Thymus (tissue), 14 donors: ENCODE data around the gene PLPP3. TPM values are rescaled to one million over a fixed set of nuclear protein-coding genes. Genes with fewer than 3 reads are reported as not detected.
"Not testable (repeated sequence)": the region's sequence is repeated elsewhere in the genome, so short reads cannot be mapped to it uniquely, and the experiment has no call there.

Experiments
- DNase-seq, 9 donors: peaks; one replicate each; pipeline ENCODE4 v3.0.0-alpha.2; 2013; ENCODE audit warnings: low spot score in 9 of 9, low read depth in 6 of 9, missing footprints in 1 of 9
- H3K27ac ChIP-seq, 2 donors: one replicate each; pipeline ENCODE4 v1.5.1; 2013; ENCODE audit warnings: control low read depth in 1 of 2, low read depth in 1 of 2, low read length in 1 of 2, mild to moderate bottlenecking in 1 of 2, moderate library complexity in 1 of 2
- H3K27me3 ChIP-seq, 2 donors: one replicate each; pipeline ENCODE4 v1.5.1; 2013; ENCODE audit warnings: low read length in 1 of 2; ENCODE audit not compliant: control insufficient read depth in 2 of 2, insufficient read depth in 1 of 2
- H3K36me3 ChIP-seq, 2 donors: one replicate each; pipeline ENCODE4 v1.5.1; 2013; ENCODE audit warnings: low read length in 1 of 2, mild to moderate bottlenecking in 1 of 2, moderate library complexity in 1 of 2; ENCODE audit not compliant: control insufficient read depth in 2 of 2, insufficient read depth in 2 of 2
- H3K4me1 ChIP-seq, 2 donors: one replicate each; pipeline ENCODE4 v1.5.1; 2013; ENCODE audit warnings: low read length in 2 of 2; ENCODE audit not compliant: control insufficient read depth in 2 of 2, insufficient read depth in 2 of 2
- H3K4me3 ChIP-seq, 2 donors: one replicate each; pipeline ENCODE4 v1.5.1; 2013; ENCODE audit warnings: low read length in 2 of 2, control low read depth in 1 of 2, mild to moderate bottlenecking in 1 of 2
- H3K9me3 ChIP-seq, 2 donors: one replicate each; pipeline ENCODE4 v1.5.1; 2013; ENCODE audit warnings: low read length in 1 of 2, mild to moderate bottlenecking in 1 of 2; ENCODE audit not compliant: control insufficient read depth in 2 of 2, insufficient read depth in 1 of 2
- WGBS: extraction: QIAGEN DNeasy Blood & Tissue Kit; methylation state at CpG from one replicate; pipeline ENCODE4 v1.1.7; 2013; 5-methylcytosine and 5-hydroxymethylcytosine counted together
- long read RNA-seq, 10 donors: transcript quantifications; one replicate each; lab custom pipeline, GENCODE V29; 2026
- polyA plus RNA-seq: library from polyadenylated mRNA; stranded (reverse); fragments of 200-250 nt; gene quantifications from one replicate; pipeline ENCODE4 v1.2.3, GENCODE V29; 2013
- total RNA-seq: library from RNA; stranded (reverse); fragments of 120-200 nt; gene quantifications from one replicate; pipeline ENCODE4 v1.2.4, GENCODE V29; 2013
- donor health status: healthy.

PLPP3 gene
- total RNA-seq (30.8 TPM), polyA plus RNA-seq (31.3 TPM)
- long read RNA-seq, donor 1: 0 reads
- long read RNA-seq, donor 2, transcript PLPP3-201 (6 exons, 3,292 nt): major isoform, 23 of 35 reads
- long read RNA-seq, donor 2, partial matches to known transcripts: 9 of 35 reads
- long read RNA-seq, donor 2, other reads (novel, unspliced or antisense): 0 of 35 reads
- long read RNA-seq, donor 3, transcript PLPP3-202 (2 exons, 2,039 nt): minor isoform, 5 of 15 reads
- long read RNA-seq, donor 3, transcript PLPP3-201 (6 exons, 3,292 nt): major isoform, 10 of 15 reads
- long read RNA-seq, donor 3, partial matches to known transcripts: 0 of 15 reads
- long read RNA-seq, donor 3, other reads (novel, unspliced or antisense): 0 of 15 reads
- long read RNA-seq, donor 4, transcript PLPP3-202 (2 exons, 2,039 nt): minor isoform, 6 of 17 reads
- long read RNA-seq, donor 4, transcript PLPP3-201 (6 exons, 3,292 nt): major isoform, 11 of 17 reads
- long read RNA-seq, donor 4, partial matches to known transcripts: 0 of 17 reads
- long read RNA-seq, donor 4, other reads (novel, unspliced or antisense): 0 of 17 reads
- long read RNA-seq, donor 5, transcript PLPP3-201 (6 exons, 3,292 nt): major isoform, 19 of 28 reads
- long read RNA-seq, donor 5, transcript PLPP3-202 (2 exons, 2,039 nt): minor isoform, 9 of 28 reads
- long read RNA-seq, donor 5, partial matches to known transcripts: 0 of 28 reads
- long read RNA-seq, donor 5, other reads (novel, unspliced or antisense): 0 of 28 reads
- long read RNA-seq, donor 6, transcript PLPP3-201 (6 exons, 3,292 nt): major isoform, 15 of 18 reads
- long read RNA-seq, donor 6, partial matches to known transcripts: 0 of 18 reads
- long read RNA-seq, donor 6, other reads (novel, unspliced or antisense): 0 of 18 reads
- long read RNA-seq, donor 7, partial matches to known transcripts: 0 of 6 reads
- long read RNA-seq, donor 7, other reads (novel, unspliced or antisense): 0 of 6 reads
- long read RNA-seq, donor 8, transcript PLPP3-201 (6 exons, 3,292 nt): major isoform, 7 of 10 reads
- long read RNA-seq, donor 8, partial matches to known transcripts: 0 of 10 reads
- long read RNA-seq, donor 8, other reads (novel, unspliced or antisense): 0 of 10 reads
- long read RNA-seq, donor 9, transcript PLPP3-201 (6 exons, 3,292 nt): major isoform, 8 of 12 reads
- long read RNA-seq, donor 9, partial matches to known transcripts: 0 of 12 reads
- long read RNA-seq, donor 9, other reads (novel, unspliced or antisense): 0 of 12 reads
- long read RNA-seq, donor 10, transcript PLPP3-201 (6 exons, 3,292 nt): major isoform, 9 of 14 reads
- long read RNA-seq, donor 10, transcript PLPP3-202 (2 exons, 2,039 nt): minor isoform, 5 of 14 reads
- long read RNA-seq, donor 10, partial matches to known transcripts: 0 of 14 reads
- long read RNA-seq, donor 10, other reads (novel, unspliced or antisense): 0 of 14 reads

- under 1% methylated on average over 62 of the region's 62 CpGs for WGBS
- peak within 1 kb of the TSS; percentile 44 to 85 for H3K27ac ChIP-seq
- H3K4me1 ChIP-seq: peaks cover 6 to 19% of the 10 kb centered on the region in 2 donors
- peak within 1 kb of the TSS; percentile 79 to 91 for H3K4me3 ChIP-seq
- H3K9me3 ChIP-seq: no peaks in the 10 kb centered on the region
- peaks cover 0 to 4% of the 10 kb centered on the region in 2 donors for H3K27me3 ChIP-seq
- no peaks in the 10 kb centered on the region for H3K36me3 ChIP-seq
- DNase-seq: peak in 8 of 9 donors; percentile 44 to 85 (median 62)
Observed at GRCh38 chr1:56578963-56579875, at the start of gene PLPP3. TSS of gene PLPP3 (minus strand) at chr1:56579563. CDS start at chr1:56579016, 547 bp downstream.

DNA sequence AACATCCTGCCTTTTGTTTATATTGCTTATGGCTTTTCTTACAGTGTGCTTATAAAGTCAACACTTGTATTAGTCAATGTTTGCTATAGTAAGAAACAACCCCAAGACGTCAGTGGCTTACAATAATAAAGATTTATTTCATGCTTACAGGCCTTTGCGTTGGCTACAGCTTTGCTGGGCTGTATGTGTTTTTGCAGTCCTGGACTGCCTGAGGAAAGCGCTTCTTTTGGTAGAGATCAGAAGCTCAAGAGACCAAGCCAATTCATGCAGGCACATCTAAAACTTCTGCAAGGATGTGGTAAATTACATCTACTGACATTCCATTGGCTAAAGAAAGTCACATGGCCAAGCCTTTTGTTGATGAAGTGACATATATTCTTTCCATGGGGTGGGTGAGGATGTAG, 48.3 kb upstream of the PLPP3 start:
- 90% methylated on average over 3 of the region's 3 CpGs for WGBS

GRCh38 chr1:56627019-56627635, 47.8 kb upstream of the PLPP3 start:
- WGBS: 67% methylated on average over 3 of the region's 3 CpGs

More for the DNA sequence above, 48.3 kb upstream of the PLPP3 start:
- Histone ChIP-seq H3K36me3 (no peaks in the 10 kb centered on the region), H3K4me1 (no peaks in the 10 kb centered on the region), H3K27ac (no peak overlapping the region), H3K9me3 (no peaks in the 10 kb centered on the region), H3K27me3 (no peaks in the 10 kb centered on the region), H3K4me3 (no peak overlapping the region)
- DNase-seq: no peak

DNA sequence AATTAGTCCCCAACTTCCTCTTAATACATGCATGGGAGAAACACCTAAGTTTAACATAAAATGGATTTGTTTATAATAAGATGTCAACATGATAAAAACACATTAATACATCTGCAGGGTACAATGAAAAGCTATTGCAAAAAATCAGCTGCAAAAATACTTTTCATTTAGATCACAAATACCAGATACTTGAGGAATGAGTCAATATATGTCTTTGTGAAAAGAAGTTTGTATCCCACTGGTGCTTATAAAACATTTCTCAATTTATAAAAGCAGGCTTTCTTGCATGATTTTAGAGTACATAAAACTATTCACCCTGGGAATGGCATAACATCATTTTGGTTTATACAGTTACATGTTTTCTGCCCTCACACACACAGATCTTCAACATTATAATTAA, 47.2 kb upstream of the PLPP3 start:
- H3K4me3 ChIP-seq: no peak overlapping the region
- no peak for DNase-seq
- H3K9me3 ChIP-seq: no peaks in the 10 kb centered on the region
- no peaks in the 10 kb centered on the region for H3K36me3 ChIP-seq
- no peaks in the 10 kb centered on the region for H3K4me1 ChIP-seq
- no peaks in the 10 kb centered on the region for H3K27me3 ChIP-seq
- no peak overlapping the region for H3K27ac ChIP-seq

More at GRCh38 chr1:56627019-56627635, 47.8 kb upstream of the PLPP3 start:
- H3K27ac ChIP-seq: no peak overlapping the region
- H3K9me3 ChIP-seq: no peaks in the 10 kb centered on the region
- no peaks in the 10 kb centered on the region for H3K4me1 ChIP-seq
- no peaks in the 10 kb centered on the region for H3K27me3 ChIP-seq
- DNase-seq: no peak
- no peaks in the 10 kb centered on the region for H3K36me3 ChIP-seq
- H3K4me3 ChIP-seq: no peak overlapping the region

DNA sequence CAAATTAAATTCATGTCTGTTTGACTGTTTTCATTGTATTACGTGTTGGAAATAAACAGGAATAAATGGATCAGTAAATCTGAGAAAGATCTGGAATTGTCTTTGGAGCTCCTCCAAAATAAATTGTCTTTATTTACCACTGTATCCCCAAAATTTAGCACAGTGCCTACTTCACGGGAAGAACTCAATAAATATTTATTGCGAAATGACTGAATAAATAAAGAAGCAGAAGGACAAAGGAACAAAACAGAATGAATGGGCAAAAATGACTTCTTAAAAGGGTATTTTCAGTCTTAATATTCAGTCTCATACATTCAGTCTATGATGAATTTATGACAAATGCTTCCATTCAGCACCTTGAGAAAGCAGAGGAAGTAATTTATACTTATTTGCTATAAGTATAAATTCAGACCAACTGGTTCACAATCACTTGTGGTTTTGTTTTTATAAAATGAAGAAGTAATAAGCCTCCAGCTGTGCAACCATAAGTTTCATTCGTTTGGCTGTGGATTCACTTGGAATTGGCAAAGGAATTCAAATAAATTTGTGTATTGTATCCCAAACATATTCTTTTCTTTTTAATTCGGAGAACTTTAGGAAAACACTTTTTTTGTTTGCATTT, 46.6 kb upstream of the PLPP3 start:
- Histone ChIP-seq H3K4me3 (no peak overlapping the region), H3K9me3 (no peaks in the 10 kb centered on the region), H3K27me3 (no peaks in the 10 kb centered on the region), H3K4me1 (no peaks in the 10 kb centered on the region), H3K27ac (no peak overlapping the region), H3K36me3 (no peaks in the 10 kb centered on the region)
- DNase-seq: no peak
- 58% methylated on average over 5 of the region's 5 CpGs for WGBS

DNA sequence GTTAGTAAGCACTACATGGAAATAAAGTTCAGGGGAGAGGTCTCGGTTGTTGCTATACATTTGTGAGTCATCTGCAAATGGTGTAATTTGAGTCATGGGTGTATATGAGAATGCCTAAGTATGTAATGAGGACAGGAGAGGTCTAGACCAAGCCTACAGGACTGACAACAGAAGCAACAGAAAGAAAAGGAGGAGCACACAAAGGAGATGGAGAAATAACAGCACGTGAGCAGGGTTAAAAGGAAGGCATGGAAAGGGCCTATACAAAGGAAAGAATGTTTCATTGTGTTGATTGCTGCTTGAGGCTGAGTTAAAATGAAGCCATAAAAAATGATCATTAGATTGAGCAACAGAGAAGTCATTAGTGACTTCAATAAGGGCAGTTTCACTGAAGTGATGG, 37.8 kb upstream of the PLPP3 start:
- DNase-seq: no peak
- H3K27me3 ChIP-seq: no peaks in the 10 kb centered on the region
- no peak overlapping the region for H3K27ac ChIP-seq
- H3K36me3 ChIP-seq: no peaks in the 10 kb centered on the region
- H3K4me3 ChIP-seq: no peak overlapping the region
- no peaks in the 10 kb centered on the region for H3K9me3 ChIP-seq
- WGBS: 92% methylated on average over 2 of the region's 2 CpGs
- H3K4me1 ChIP-seq: no peaks in the 10 kb centered on the region

- not testable (repeated sequence) for H3K4me3 ChIP-seq, H3K27me3 ChIP-seq, DNase-seq, H3K36me3 ChIP-seq, H3K9me3 ChIP-seq, H3K4me1 ChIP-seq, H3K27ac ChIP-seq
- 98% methylated on average over 6 of the region's 6 CpGs for WGBS
Observed at GRCh38 chr1:56610770-56611169, 31.4 kb upstream of the PLPP3 start.
